ENCODE data around the gene PRAMEF9. TPM values are rescaled to one million over a fixed set of nuclear protein-coding genes. Genes with fewer than 3 reads are reported as not detected.
"Not testable (repeated sequence)": the region's sequence is repeated elsewhere in the genome, so short reads cannot be mapped to it uniquely, and the experiment has no call there.

Gene PRAMEF9
- polyA plus RNA-seq, 4 donors = not detected

DNA sequence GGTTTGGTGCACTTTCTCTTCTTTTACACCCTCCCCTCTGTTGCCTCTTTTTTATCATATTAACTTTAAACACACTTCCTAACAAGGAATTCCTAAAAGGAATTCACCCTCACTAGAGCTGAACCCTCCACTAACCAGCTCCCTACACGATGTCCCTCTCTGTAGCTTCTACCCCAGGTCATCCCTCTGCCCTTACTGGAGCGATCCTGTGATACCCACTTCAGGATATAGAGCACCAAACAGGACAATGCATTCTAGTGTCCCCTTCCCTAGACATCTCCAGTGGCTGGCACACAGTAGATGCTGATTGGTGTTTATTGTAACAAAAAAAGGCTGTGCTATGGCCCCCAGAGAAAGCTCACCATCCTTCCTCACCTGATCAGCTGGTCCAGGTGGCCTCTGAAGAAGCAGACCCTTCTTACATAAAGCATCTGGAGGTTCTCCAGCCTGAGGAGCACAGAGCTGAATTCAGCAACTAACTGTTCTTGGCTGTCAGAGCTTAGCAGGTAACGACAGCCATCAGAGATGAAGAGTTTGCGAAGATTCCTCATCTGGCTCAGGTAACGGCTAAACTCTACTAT, 52.9 kb downstream of the PRAMEF9 start:
- Histone ChIP-seq H3K4me1 (ENCODE audit: control insufficient read depth in 3 of 3, insufficient read depth in 2 of 3, low read depth in 1 of 3, low read length in 2 of 3) (no peaks in the 10 kb centered on the region), H3K27me3 (ENCODE audit: control insufficient read depth in 3 of 3, insufficient read depth in 3 of 3, low read length in 3 of 3) (peaks cover 0 to 3% (median 0%) of the 10 kb centered on the region in 3 donors), H3K27ac (ENCODE audit: low read depth in 1 of 3, low read length in 2 of 3) (no peak overlapping the region), H3K9me3 (ENCODE audit: control insufficient read depth in 2 of 2, insufficient read depth in 1 of 2, low read depth in 1 of 2, low read length in 1 of 2) (no peaks in the 10 kb centered on the region), H3K4me3 (ENCODE audit: low read depth in 1 of 3, low read length in 3 of 3) (no peak overlapping the region), H3K36me3 (ENCODE audit: control insufficient read depth in 3 of 3, insufficient read depth in 2 of 3, low read depth in 1 of 3, low read length in 3 of 3) (no peaks in the 10 kb centered on the region)
- no peak for FAIRE-seq
- WGBS, 3 donors = 75 to 81% (median 81%) methylated on average over 5 of the region's 5 CpGs
- no peak for DNase-seq

DNA sequence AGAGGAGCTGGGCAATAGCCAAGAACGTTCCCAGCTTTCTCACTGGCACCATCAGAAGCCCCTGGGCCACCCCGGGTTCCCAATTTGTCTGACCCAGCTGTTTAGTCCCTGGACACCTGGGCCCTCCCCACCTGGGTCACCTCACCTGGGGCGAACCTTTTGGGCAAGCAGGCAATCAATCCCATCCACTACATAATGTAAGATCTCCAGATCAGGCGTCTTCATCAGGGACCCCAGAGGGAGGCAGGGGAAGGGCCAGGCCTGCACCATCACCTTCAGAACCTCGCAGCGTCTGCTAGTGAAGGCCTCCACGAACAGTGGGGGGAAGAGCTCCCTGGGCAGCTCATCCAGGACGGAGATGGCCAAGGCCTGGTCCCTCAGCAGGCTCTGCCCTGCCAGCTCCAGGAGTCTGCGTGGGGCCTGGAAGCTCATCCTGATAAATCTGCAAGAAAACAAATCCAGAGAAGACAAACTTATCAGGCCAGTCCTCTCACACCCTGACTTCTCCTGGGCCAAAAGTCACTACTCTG, 54.1 kb downstream of the PRAMEF9 start, which contains the start of gene PRAMEF18:
Gene PRAMEF18, minus strand, starts transcription at position 480 of the 530 bp plus-strand sequence. Its CDS starts 48 bp downstream, at position 432.
- H3K27ac ChIP-seq (ENCODE audit: low read depth in 1 of 3, low read length in 2 of 3); H3K36me3 ChIP-seq (ENCODE audit: control insufficient read depth in 3 of 3, insufficient read depth in 2 of 3, low read depth in 1 of 3, low read length in 3 of 3); H3K27me3 ChIP-seq (ENCODE audit: control insufficient read depth in 3 of 3, insufficient read depth in 3 of 3, low read length in 3 of 3); DNase-seq; H3K9me3 ChIP-seq (ENCODE audit: control insufficient read depth in 2 of 2, insufficient read depth in 1 of 2, low read depth in 1 of 2, low read length in 1 of 2); H3K4me1 ChIP-seq (ENCODE audit: control insufficient read depth in 3 of 3, insufficient read depth in 2 of 3, low read depth in 1 of 3, low read length in 2 of 3); H3K4me3 ChIP-seq (ENCODE audit: low read depth in 1 of 3, low read length in 3 of 3); FAIRE-seq: not testable (repeated sequence)
- 60 to 71% (median 67%) methylated on average over 8 to 9 of the region's 9 CpGs for WGBS, 3 donors

DNA sequence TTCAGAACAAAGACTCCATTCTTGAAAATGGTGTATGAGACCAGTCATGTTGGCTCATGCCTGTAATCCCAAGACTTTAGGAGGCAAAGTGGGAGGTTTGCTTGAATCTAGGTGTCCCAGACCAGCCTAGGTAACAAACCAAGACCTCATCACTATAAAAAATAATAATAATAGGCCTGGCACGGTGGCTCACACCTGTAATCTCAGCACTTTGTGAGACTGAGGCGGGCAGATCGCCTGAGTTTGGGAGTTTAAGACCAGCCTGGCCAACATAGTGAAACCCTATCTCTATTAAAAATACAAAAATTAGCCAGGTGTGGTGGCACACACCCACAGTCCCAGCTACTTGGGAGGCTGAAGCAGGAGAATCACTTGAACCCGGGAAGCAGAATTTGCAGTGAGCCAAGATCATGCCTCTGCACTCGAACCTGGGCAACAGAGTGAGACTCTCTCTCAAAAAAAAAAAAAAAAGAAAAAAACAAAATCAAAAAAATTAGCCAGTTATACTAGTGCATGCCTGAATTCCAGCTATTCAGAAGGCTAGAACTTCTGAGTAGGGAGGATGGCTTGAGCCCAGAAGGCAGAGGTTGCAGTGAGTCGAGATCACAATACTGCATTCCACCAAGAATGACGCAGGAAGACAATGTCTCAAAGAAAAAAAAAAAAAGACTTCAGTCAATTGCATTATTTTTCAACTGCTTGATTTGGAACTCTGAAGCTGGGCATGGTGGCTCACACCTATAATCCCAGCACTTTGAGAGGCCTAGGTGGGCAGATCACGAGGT, 55.8 kb downstream of the PRAMEF9 start:
- not testable (repeated sequence) for H3K27me3 ChIP-seq (ENCODE audit: control insufficient read depth in 3 of 3, insufficient read depth in 3 of 3, low read length in 3 of 3); H3K36me3 ChIP-seq (ENCODE audit: control insufficient read depth in 3 of 3, insufficient read depth in 2 of 3, low read depth in 1 of 3, low read length in 3 of 3); H3K27ac ChIP-seq (ENCODE audit: low read depth in 1 of 3, low read length in 2 of 3); FAIRE-seq; DNase-seq; H3K9me3 ChIP-seq (ENCODE audit: control insufficient read depth in 2 of 2, insufficient read depth in 1 of 2, low read depth in 1 of 2, low read length in 1 of 2); H3K4me3 ChIP-seq (ENCODE audit: low read depth in 1 of 3, low read length in 3 of 3); H3K4me1 ChIP-seq (ENCODE audit: control insufficient read depth in 3 of 3, insufficient read depth in 2 of 3, low read depth in 1 of 3, low read length in 2 of 3)
- WGBS, 3 donors = 81 to 85% (median 82%) methylated on average over 8 of the region's 8 CpGs

DNA sequence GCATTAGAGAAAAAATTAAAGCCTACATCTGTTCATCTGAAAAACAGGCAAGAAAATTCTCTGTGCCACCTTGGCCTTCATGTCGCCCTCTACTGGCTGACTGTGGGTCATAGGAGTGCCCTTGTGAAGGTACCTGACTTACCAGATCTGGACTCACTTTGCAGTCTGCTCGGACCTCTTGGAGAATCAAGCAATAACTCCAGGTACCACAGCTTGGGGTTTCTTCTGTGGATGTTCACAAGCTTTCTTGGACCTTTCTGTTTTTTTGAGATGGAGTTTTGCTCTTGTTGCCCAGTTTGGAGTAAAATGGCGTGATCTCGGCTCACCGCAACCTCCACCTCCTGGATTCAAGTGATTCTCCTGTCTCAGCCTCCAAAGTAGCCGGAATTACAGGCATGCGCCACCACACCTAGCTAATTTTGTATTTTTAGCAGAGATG, 56.7 kb downstream of the PRAMEF9 start:
- H3K27ac ChIP-seq (ENCODE audit: low read depth in 1 of 3, low read length in 2 of 3) = no peak overlapping the region
- no peaks in the 10 kb centered on the region for H3K36me3 ChIP-seq (ENCODE audit: control insufficient read depth in 3 of 3, insufficient read depth in 2 of 3, low read depth in 1 of 3, low read length in 3 of 3)
- H3K27me3 ChIP-seq (ENCODE audit: control insufficient read depth in 3 of 3, insufficient read depth in 3 of 3, low read length in 3 of 3) = peaks cover 0 to 3% (median 0%) of the 10 kb centered on the region in 3 donors
- DNase-seq (peak in 1 of 2 donors; percentile 45), FAIRE-seq (no peak)
- no peaks in the 10 kb centered on the region for H3K4me1 ChIP-seq (ENCODE audit: control insufficient read depth in 3 of 3, insufficient read depth in 2 of 3, low read depth in 1 of 3, low read length in 2 of 3)
- no peak overlapping the region for H3K4me3 ChIP-seq (ENCODE audit: low read depth in 1 of 3, low read length in 3 of 3)
- no peaks in the 10 kb centered on the region for H3K9me3 ChIP-seq (ENCODE audit: control insufficient read depth in 2 of 2, insufficient read depth in 1 of 2, low read depth in 1 of 2, low read length in 1 of 2)
- 70 to 72% (median 71%) methylated on average over 7 of the region's 7 CpGs for WGBS, 3 donors

Other genes starting within 250 kb of the PRAMEF9 start
- gene PRAMEF6, start 224.3 kb upstream of the PRAMEF9 start, polyA plus RNA-seq = not detected
- not detected for gene PRAMEF27, start 115.3 kb upstream of the PRAMEF9 start, polyA plus RNA-seq
- not detected for gene HNRNPCL3, start 111.1 kb upstream of the PRAMEF9 start, polyA plus RNA-seq
- gene PRAMEF25, start 101.1 kb upstream of the PRAMEF9 start, polyA plus RNA-seq = not detected
- not detected for gene HNRNPCL2, start 55.0 kb upstream of the PRAMEF9 start, polyA plus RNA-seq
- gene PRAMEF26, start 15.8 kb upstream of the PRAMEF9 start, polyA plus RNA-seq = not detected
- not detected for gene HNRNPCL4, start 6.2 kb upstream of the PRAMEF9 start, polyA plus RNA-seq
- not detected for gene PRAMEF13, start 29.6 kb downstream of the PRAMEF9 start, polyA plus RNA-seq
- gene PRAMEF18, start 54.3 kb downstream of the PRAMEF9 start, polyA plus RNA-seq = not detected
- gene PRAMEF5, start 82.3 kb downstream of the PRAMEF9 start, polyA plus RNA-seq = not detected
- not detected for gene PRAMEF8, start 113.3 kb downstream of the PRAMEF9 start, polyA plus RNA-seq
- not detected for gene PRAMEF33, start 131.7 kb downstream of the PRAMEF9 start, polyA plus RNA-seq
- not detected for gene PRAMEF15, start 143.7 kb downstream of the PRAMEF9 start, polyA plus RNA-seq
- gene PRAMEF14, start 175.3 kb downstream of the PRAMEF9 start, polyA plus RNA-seq = not detected
- gene PRAMEF19, start 200.1 kb downstream of the PRAMEF9 start, polyA plus RNA-seq = not detected
- not detected for gene PRAMEF17, start 217.8 kb downstream of the PRAMEF9 start, polyA plus RNA-seq
- gene PRAMEF20, start 238.6 kb downstream of the PRAMEF9 start, polyA plus RNA-seq = not detected